ENCODE results near the gene MSH3.
"Not testable (repeated sequence)": the region's sequence is repeated elsewhere in the genome, so short reads cannot be mapped to it uniquely, and the experiment has no call there.

Gene MSH3

DNA sequence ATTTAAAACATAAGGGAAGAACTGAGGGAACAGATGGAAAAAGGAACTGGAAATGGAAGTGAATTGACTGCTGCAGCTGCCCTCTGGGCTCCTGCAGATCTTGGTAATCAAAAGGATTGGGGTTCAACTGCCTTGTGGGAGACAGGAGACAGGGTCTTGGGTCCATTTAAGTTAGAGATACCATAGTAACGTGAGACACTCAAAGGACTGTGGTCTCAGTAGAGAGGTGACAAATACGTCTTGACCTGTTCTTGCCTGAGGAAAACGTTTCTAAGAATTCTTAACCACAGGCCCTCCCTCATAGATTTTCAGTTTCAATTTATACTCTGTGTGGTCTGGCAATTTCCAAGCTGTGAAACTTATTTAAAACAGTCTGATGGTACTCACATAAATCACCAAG lies 101.2 kb downstream of the MSH3 start:
- DNase-seq (ENCODE audit: low read depth in 2 of 2): no peak

DNA sequence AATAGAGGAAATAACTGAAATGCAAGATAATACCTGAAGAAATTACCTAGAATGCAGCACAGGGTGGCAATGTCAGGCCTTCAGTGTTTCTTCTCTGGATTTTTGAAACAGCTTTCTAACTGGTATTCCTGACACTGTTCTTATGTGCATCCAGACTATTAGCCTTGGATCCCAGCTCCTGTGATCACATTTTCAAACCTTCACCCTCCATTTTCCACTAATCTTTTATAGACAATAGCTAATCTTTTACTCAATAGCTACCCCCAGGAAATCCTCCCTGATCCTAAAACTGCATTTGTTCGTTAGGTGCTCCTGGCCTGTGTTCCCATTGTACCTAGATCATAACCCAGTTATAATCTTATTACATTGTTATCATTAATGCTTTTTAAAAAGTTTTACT lies 101.8 kb downstream of the MSH3 start:
- DNase-seq (ENCODE audit: low read depth in 2 of 2): no peak

DNA sequence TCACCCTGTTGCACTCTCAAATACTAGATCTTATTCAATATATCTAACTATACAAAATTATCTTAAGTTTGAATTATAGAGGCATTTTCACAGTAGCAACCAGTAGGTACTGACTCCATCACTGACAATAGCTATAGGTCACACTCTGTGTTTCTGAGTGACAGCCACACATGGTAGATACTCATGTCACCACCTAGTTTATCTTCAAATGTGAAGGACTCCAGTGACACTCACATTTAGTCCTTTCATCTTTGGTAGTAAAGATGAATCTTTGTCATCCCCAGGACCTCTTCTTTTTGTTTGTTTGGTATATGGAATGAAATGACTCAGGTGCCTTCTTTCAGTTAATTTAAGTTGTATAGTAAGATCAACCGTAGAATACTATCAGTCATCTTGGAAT lies 102.8 kb downstream of the MSH3 start:
- DNase-seq (ENCODE audit: low read depth in 2 of 2): no peak

- DNase-seq (ENCODE audit: low read depth in 2 of 2): no peak
Measured at GRCh38 chr5:80759866-80760577, 105.6 kb downstream of the MSH3 start.

GRCh38 chr5:80760680-80761079 lies 106.2 kb downstream of the MSH3 start:
- DNase-seq (ENCODE audit: low read depth in 2 of 2): no peak

GRCh38 chr5:80761176-80761575 lies 106.7 kb downstream of the MSH3 start:
- no peak for DNase-seq (ENCODE audit: low read depth in 2 of 2)

- no peak for DNase-seq (ENCODE audit: low read depth in 2 of 2)
Measured at GRCh38 chr5:80761966-80762365, 107.5 kb downstream of the MSH3 start.

GRCh38 chr5:80762573-80762972 lies 108.1 kb downstream of the MSH3 start:
- DNase-seq (ENCODE audit: low read depth in 2 of 2): no peak

DNA sequence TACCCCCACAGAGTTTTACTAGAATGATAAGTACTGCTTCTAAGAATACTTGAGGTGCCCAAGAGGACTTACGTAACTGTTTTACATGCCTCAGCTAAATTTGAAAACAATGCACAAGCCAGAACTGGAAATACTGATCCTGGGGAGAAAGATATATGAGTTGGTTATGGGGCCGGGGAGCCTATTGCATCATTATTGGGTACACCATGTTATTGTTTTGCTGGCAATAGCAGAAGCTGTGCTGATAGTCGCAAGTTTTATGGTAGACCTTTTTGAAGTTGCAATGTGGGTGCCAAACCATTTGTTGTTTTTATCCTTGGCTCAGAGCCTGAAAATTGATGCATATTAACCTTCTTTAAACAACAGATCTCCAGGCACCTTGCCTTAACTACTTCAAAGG lies 108.8 kb downstream of the MSH3 start:
- no peak for DNase-seq (ENCODE audit: low read depth in 2 of 2)

GRCh38 chr5:80763873-80764647 lies 109.6 kb downstream of the MSH3 start:
- no peak for DNase-seq (ENCODE audit: low read depth in 2 of 2)

DNA sequence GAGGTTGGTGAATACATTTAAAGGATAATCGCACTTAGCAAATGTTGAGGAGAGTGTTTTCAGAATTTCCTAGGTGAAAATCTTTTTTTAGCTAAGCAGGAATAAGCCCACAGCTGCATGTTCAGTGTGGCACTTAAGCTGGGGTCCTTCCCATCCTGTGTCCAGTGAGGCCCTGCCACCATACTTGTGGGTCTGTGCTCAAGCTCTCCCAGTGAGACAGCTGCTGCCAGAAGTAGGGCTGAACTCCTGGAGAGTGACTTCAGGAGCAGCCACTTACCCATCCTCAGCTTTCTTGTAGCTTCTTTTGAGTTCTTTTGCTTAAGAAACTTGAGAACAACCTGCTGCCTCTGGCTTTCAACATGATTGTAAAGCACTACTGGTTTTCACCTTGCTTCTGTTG lies 110.3 kb downstream of the MSH3 start:
- DNase-seq (ENCODE audit: low read depth in 2 of 2): no peak

- DNase-seq (ENCODE audit: low read depth in 2 of 2): no peak
Measured at GRCh38 chr5:80777347-80778287, 123.2 kb downstream of the MSH3 start.

DNA sequence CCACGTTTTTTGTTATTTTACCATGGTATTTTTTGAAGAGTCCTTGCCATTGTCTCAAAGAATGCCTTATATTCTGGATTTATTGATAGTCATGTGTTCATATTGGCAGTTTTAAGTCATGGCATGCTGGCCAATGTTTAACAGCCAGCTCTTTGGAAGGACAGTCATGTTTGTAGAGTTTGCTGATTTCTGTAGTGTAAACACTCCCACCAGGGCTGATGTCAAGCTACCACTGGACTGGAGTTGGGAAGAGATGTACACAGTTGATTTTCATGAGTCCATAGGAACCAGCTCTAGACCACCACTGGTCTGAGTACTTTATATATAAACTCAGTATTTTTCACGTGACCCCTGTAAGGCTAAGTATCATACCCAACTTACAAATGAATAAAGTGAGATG lies 125.6 kb downstream of the MSH3 start:
- DNase-seq (ENCODE audit: low read depth in 2 of 2): no peak

DNA sequence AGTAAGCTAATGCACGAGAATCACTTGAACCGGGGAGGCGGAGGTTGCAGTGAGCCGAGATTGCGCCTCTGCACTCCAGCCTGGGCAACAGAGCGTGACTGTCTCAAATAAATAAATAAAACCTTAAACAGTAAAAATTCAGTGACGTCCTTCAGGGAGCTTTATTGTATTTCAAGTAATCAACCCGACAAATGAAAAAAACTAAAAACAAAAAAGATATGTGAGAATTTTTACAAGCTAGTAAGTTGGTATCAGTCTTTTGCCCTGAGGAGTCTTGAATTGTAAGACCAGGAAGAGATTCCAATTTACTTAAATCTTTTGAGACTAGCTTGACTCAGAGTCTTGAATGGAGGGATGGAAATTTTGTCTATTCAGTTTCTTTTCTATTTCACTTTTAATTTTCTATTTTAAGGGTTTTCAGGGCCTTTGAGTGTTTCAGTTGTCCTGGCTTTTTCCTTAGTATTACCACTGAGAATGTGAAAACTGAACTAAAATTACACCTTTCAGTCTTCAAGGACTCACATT lies 126.4 kb downstream of the MSH3 start:
- DNase-seq (ENCODE audit: low read depth in 2 of 2): no peak

- DNase-seq (ENCODE audit: low read depth in 2 of 2): no peak
Measured at GRCh38 chr5:80781356-80781755, 126.9 kb downstream of the MSH3 start.

GRCh38 chr5:80782626-80783025 lies 128.2 kb downstream of the MSH3 start:
- no peak for DNase-seq (ENCODE audit: low read depth in 2 of 2)

- DNase-seq (ENCODE audit: low read depth in 2 of 2): not testable (repeated sequence)
Measured at GRCh38 chr5:80783751-80784150, 129.3 kb downstream of the MSH3 start.

DNA sequence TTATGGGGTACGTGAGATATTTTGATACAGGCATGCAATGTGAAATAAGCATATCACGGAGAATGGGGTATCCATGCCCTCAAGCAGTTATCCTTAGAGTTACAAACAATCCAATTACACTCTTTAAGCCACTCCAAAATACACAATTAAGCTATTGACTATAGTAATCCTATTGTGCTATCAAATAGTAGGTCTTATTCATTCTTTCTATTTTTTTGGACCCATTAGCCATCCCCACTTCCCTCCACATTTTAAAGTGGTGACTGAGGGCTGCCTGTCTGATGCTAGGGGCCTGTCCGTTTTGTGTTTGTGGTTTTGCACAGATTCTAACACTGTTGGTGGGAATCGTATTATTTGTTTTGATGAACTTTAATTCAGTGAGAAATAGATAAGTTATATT lies 130.0 kb downstream of the MSH3 start:
- no peak for DNase-seq (ENCODE audit: low read depth in 2 of 2)

DNA sequence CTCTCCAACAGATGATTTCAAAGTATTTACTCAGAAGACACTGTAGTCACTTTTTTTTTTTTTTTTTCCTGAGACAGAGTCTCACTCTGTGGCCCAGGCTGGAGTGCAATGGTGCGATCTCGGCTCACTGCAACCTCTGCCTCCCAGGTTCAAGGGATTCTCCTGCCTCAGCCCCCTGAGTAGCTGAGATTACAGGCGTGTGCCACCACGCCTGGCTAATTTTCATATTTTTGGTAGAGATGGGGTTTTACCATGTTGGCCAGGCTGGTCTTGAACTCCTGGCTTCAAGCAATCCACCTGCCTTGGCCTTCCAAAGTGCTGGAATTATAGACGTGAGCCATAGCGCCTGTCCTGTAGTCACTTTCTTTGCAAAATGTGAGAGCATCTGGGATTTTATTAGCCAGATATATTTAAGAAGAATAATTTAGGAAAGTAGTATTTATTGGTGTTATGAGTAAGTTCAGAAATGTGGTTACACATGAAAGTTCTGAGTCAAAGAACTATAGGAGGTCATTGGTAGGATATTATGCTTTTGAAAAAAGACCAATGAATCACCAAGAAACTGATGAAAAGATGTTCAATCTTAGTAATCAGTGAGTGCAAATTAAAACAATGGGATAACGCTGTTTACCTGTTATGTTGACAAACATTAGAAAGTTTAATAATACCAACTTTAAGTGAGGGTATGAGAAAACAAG lies 135.0 kb downstream of the MSH3 start:
- DNase-seq (ENCODE audit: low read depth in 2 of 2): not testable (repeated sequence)

DNA sequence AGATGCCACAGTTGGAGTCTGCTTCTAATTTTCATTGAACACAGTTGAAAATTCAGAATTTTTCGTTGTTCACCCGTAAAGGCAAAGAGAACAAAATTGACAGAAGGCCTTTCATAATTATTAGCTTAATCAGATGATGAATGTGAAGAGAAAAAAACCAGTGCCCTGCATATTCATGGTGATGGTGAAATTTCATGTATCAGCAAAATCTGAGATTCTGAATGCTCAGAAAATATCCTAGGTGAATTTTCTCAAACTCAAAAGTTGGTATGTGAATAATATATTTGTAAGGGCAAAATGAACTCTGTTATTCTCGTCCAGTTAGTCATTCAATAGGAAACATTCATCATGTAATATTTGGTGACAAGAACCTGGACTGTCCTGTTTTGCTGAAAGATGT lies 136.2 kb downstream of the MSH3 start:
- no peak for DNase-seq (ENCODE audit: low read depth in 2 of 2)

DNA sequence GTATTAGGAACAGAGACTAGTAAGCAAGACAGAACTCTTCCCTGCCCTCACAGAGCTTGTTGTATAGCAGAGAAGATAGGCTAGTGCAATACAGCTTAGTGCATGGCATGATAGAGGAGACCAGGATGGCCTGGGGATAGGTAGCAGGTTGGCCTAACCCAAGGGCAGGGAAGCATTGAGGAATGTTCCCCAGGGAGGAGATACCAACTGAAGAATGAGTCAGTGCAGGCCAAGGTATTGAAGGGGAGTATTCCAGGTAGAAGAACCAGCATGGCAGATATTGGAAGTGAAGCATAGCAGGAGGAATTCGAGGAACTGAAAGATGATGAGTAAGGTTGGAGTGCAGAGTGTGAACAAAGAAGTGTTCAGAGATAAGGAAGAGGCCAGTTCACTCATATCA lies 138.9 kb downstream of the MSH3 start:
- DNase-seq (ENCODE audit: low read depth in 2 of 2): no peak

All from stimulated activated CD4-positive, alpha-beta T cell treated with anti-CD3 and anti-CD28 coated beads, Interleukin-12 subunit alpha, Interleukin-12 subunit beta, amount 100 ng/mL, for 24 hours (primary cell).